SK-N-DZ (cell line): ENCODE data around the gene PRTFDC1.
A peak's percentile ranks its signal among the peaks of the same experiment; 100 is the strongest.
"Not testable (repeated sequence)": the region's sequence is repeated elsewhere in the genome, so short reads cannot be mapped to it uniquely, and the experiment has no call there.

Source experiments
- DNase-seq: peaks from one replicate; pipeline ENCODE4 v3.0.0-alpha.2; 2015; ENCODE audit warnings: low spot score

The PRTFDC1 gene

DNA sequence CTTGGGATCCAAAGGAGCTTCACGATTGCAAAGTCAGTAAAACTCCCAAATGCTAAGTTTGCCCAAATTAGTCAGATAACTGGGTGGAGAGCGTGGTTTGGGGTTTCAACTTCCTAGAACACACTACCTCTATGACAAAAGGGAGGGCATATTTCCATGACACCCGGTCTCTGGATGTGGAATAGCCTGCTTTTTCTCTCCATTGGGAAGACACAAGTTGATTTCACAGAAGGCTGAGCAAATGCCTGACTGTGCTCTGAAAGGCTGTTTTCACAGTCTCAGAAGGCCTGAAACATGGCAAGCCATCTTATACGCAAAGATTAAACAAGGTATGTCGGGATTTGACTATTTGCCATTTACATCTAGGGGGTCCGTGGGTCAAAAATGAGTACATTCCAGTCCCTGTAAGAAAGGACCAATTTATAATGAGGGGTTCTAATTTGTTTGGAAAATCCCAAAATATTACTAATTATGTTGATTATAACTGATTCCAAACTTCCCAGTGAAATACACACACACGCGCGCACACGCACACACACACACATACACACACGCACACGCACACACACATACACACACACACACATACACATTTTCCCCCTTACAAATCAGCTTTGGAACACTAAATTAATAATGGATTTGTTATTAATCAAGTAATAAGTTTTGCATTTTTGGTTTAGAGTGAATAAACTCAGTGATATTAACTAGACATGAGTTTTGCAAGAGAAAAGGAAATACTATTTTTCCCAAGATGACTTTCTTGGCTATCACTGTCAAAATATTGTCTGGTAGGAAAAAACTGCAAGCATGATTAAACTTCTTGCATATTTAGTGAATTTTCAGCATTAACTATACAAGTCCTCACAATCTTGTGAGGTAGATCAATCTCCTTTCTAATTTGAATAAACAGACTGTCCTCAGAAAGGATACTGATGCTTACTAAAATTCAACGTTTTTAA lies 105.0 kb downstream of the PRTFDC1 start:
- no peak for DNase-seq

DNA sequence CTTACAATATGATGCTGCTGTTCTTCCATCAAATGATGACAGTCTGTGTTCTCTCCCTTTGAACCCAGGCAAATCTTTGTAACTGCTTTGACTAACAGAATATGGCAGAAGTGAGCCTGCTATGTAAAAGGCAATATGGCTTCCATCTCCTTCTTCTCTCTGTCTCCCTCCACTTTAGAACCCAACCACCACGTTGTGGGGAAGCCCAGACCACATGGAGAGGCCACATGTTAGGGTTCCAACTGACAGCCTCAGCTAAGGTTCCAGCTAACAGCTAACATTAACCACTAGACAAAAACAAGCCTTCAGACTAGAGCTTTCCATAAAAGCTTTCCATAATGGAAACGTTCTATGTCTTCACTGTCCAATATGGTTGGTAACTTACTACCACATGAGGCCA lies 107.7 kb downstream of the PRTFDC1 start:
- no peak for DNase-seq

- DNase-seq: no peak
Measured at GRCh38 chr10:24843256-24843655, 109.2 kb downstream of the PRTFDC1 start.

GRCh38 chr10:24842856-24843255 lies 109.5 kb downstream of the PRTFDC1 start:
- no peak for DNase-seq

DNA sequence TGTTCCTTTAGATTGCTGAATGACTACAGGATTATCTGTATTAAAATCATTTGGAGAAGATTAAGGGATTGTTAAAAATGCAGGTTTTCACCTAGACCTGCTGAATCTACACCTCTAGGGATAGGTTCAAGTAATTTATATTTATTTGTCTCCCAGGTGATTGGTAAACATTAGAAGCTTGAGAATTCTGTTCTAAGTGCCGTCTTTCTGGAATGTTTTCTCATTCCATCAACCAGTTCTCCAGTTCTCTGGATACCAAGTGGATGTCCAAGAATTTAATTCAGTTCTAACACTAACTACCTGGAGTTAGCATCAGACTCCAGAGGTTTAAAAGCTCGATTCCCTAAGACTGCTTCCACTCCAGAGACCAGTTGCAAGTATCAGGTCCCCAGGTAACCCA lies 110.9 kb downstream of the PRTFDC1 start:
- DNase-seq: no peak

GRCh38 chr10:24840784-24841183 lies 111.6 kb downstream of the PRTFDC1 start:
- no peak for DNase-seq

- DNase-seq: not testable (repeated sequence)
Measured at GRCh38 chr10:24837781-24838180, 114.6 kb downstream of the PRTFDC1 start.

- DNase-seq: no peak
Measured at GRCh38 chr10:24834869-24835268, 117.5 kb downstream of the PRTFDC1 start.

GRCh38 chr10:24826009-24826408 lies 126.4 kb downstream of the PRTFDC1 start:
- DNase-seq: no peak

GRCh38 chr10:24825551-24825950 lies 126.9 kb downstream of the PRTFDC1 start:
- DNase-seq: no peak

DNA sequence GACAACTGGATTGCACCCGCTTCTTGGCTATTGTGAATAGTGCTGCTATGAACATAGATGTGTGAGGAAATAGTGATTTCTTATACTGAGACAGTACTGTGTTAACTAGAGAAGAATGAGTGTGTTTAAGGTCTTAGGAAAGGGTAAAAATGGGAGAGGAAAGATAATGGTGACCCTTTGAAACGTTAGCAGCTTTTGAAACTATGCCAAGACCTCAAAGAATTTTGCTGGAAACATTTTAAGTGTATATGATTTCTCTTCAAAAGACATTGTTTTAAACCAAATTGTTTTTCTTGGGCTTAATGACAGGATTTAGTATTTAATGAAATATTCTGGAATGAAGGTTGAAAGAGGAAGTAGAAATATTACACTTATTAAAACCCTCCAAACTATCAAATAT lies 127.9 kb downstream of the PRTFDC1 start:
- DNase-seq: no peak

DNA sequence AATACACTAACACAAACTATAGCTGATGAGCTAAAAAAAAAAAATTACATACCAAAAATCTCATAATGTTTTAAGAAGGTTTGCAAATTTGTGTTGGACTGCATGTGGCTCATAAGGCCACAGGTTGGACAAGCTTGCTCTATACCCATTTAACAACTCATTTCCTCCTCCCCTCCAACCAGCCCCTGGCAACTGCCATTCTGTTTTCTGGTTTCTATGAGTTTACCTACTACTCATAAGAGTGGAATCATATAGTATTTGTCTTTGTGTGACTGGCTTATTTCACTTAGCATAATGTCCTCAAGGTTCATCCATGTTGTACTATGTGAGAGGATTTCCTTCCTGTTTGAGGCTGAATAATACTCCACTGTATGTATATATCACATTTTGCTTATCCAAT lies 128.3 kb downstream of the PRTFDC1 start:
- no peak for DNase-seq

DNA sequence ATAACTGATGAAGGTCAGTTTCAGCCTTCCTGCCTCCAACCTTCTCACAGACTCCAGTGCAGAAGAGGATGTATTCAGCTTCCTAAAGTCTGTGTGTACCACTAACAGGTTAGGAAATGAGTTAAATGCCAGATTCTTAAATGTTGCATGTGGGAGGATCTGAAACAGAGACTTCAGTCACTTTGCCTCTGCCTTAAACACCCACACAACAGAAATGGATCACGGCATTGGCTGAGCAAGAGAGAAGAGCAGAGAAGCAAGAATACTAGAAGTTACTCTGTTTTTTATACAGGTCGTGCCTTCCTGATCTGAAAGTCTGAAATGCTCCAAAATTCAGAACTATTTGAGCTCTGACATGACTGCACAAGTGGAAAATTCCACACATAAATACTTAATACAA lies 129.8 kb downstream of the PRTFDC1 start:
- DNase-seq: no peak

DNA sequence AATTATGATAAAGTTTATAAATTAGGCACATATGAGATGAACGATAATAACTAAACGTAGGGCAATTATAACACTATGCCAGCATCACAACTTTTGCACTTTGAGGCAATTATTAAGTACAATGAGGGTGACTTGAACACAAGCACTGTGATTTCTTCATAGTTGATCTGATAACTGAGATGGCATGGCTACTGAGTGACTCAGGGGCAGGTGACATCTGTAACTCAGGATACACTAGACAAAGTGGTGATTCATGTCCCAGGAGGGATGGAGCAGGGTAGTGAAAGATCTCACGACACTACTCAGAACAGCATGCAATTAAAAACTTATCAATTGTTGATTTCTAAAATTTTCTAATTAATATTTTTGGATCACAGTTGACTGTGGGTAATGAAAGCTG lies 130.4 kb downstream of the PRTFDC1 start:
- DNase-seq: no peak

DNA sequence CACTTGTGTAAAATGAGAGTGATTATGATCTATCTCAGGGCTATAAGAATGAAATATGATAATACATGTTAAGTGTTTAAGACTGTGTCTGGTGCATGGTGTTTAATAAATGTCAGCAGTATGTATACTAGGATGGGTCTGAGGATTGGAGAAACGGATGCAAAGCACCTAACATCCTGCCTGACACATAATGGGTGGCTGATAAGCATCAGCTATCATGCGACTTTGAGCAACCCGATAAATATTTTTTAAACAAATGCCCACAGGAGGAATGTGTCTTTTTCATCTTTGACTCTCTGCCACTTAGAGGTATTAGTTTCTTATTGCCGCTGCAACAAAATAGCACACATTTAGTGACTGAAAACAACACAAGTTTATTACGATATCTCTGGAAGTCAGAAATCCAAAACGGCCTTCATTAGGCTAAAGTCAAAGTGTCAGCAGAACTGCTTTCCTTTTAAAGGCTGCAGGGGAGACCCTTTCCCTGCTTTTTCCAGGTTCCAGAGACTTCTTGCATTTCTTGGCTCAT lies 135.5 kb downstream of the PRTFDC1 start:
- DNase-seq: peak; percentile 8

DNA sequence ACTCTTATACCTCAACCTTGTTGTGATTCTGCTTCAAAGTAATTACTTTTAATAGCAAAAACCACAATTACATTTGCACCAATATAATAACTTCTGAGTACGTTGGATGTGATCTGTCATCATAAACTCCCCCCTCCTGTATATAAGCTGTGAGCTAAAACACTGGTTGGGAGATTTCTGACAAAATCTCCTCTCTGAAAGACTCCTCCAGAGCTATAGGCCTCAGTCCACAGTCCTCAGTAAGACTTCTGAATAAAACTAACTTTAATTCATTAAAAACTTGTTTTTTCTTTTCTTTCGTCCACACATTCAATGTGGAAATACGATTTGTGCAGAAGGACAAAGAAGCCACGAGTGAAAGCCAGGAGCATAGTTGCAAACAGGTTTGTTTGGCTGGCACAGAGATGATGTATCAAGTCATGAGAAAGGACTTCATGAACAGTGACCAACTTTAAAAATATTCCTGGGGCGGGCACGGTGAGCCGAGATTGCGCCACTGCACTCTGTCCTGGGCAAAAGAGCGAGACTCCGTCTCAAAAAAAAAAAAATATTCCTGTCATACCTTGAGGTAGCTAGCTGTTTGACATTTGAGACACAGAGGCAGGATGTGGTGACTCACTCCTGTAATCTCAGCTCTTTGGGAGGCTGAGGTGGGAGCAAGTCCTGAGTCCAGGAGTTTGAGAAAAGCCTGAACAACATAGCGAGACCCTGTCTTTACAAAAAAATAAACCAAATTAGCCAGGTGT lies 137.7 kb downstream of the PRTFDC1 start:
- no peak for DNase-seq

DNA sequence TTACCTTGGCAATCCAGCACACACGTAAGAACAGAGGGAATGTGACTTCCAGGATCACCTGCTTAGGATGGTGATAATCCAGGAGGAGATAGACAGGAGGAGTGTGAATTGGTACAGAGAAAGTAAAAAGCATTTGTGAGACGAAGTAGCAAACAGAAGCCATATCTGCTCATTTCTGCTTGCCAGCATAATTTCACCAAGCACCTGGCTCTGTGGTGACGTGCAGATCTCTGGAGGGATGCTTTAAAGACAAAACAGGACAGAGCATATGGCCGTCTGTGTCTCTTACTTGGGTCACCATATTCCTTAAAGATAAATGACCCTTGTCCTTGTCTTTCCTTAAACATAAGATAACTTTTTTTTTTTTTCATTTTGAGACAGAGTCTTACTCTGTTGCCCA lies 138.6 kb downstream of the PRTFDC1 start:
- no peak for DNase-seq

- no peak for DNase-seq
Measured at GRCh38 chr10:24806262-24806661, 146.1 kb downstream of the PRTFDC1 start.

DNA sequence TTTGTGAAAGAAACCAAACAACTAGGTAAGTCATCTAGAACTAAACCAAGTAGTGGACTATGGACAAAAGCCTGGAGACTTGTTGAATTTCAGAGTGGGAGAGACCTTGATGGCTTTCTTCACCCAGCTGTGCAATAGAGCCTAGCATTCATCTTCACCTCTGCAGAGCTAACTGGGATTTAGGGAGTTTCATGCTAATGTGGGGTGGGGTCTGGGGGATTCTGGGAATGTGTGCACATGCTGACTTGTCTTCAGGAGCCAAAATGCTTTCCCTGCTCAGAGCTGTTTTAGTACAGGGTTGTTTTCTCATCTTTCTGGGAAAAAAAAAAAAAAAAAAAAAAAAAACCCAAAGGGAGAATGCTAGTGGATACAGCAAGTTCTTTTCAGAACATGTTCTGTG lies 147.4 kb downstream of the PRTFDC1 start:
- no peak for DNase-seq

GRCh38 chr10:24804392-24804791 lies 148.0 kb downstream of the PRTFDC1 start:
- no peak for DNase-seq

DNA sequence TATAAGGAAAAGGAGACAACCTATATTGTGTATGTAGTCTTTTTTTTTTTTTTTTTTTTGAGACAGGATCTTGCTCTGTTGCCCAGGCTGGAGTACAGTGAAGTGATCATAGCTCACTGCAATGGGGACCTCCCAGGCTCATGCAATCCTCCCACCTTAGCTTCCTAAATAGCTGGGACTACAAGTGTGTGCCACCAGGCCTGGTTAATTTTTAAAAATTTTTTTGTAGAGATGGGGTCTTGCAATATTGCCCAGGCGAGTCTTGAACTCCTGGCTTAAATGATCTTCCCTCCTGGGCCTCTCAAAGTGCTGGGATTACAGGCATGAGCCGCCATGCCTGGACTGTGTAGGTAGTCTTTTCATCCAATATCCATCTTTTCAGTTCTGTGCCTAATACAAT lies 150.0 kb downstream of the PRTFDC1 start:
- DNase-seq: no peak

DNA sequence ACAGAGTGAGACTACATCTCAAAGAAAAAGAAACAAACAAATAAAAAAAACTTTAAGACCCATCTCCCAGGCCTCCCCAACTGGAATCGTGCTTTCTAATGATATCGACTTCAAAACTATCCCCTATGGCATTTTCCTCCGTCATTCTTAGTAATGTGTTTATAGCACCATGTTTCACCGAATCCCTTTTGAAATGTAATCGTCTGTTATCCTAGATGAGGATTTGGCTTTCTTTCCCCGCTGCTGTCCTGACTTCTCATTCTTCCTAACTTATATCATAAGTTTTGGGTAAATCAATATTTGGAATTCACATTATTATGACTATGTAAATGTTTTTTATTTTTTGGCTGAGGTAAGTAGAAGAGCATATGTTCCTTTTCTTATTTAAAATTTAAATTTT lies 151.5 kb downstream of the PRTFDC1 start:
- no peak for DNase-seq
